Hypothalamus (tissue), 51 donors: ENCODE data around the gene HDAC4.
A peak's percentile ranks its signal among the peaks of the same experiment; 100 is the strongest.
"Not testable (repeated sequence)": the region's sequence is repeated elsewhere in the genome, so short reads cannot be mapped to it uniquely, and the experiment has no call there.

Source experiments
- DNase-seq, 51 donors: peaks; one replicate each; lab custom pipeline; 2025; lab: John Stamatoyannopoulos, UW

Gene HDAC4

DNA sequence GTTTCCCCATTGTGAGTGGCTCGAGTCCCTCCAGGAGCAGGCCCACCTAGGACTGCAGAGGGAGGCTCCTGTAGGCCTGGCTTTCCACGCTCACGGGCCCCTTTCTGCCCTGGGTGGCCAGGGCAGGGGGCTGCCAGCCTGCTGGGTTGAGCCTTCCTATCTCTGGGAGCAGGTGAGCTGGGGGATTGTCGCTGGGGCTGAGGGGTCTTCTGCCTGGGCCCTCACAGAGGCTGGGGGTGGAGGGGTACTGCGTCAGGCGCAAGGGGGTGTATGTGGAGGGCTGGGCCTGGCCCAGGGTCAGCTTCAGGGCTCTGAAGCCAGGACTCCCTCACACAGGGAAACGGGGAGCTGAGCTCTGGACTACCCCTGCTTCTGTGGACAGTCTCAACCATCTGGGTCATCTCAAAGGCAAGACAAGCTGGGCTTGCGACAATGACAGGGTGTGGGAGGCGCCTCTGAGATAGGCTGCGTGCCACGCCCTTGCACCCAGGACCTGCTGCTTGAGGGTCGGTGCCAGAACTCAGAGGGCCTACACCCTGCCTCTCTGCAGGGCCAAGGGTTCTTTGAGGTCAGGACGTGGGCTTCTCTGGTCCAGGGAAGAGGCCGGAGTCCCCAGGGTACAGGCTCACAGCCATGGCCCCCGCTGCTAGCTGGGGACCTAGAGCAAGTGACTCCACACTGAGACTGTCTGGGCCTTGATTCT is 346.9 kb downstream of the HDAC4 start:
- DNase-seq = no peak

DNA sequence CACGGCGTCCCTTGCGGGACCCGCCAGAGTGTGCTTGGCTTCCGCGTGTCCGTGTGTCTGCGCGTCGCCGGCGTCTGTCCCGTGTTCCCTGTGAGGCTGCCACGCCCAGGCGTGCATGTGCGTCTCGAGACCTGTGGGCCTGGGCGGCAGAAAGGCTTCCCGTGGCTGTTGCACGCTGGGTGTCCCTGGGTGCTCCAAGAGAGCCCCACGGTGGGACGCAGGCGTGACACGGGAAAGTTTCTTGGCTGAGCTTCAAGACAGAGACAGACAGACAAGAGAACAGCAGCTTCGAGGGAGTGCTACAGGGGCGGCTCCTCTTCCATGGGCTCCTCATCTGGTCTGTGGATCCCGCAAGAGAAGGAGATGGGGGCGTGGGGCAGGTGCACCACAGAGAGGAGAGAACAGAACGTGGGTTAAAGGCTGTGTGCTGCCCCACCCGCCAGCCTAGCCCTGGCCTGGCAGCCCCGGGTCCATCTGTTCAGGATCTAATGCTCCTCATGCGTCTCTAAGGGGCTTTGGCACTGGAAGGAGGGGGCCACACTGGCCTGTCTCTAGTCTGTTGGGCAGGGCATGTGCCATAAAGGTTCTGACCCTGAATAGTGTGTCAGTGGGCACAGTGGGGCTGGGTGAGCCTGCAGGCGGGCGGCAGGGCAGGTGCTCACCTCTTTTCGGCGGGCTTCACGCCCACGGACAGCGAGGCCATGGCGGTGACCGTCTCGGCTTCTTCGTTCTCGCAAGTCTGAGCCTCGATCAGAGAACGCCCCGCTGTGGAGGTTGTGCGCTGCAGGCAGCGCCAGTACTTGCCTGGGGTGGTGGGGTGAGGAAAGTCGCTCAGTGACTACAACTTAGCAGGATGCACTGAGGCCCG is 347.8 kb downstream of the HDAC4 start:
- DNase-seq = no peak

DNA sequence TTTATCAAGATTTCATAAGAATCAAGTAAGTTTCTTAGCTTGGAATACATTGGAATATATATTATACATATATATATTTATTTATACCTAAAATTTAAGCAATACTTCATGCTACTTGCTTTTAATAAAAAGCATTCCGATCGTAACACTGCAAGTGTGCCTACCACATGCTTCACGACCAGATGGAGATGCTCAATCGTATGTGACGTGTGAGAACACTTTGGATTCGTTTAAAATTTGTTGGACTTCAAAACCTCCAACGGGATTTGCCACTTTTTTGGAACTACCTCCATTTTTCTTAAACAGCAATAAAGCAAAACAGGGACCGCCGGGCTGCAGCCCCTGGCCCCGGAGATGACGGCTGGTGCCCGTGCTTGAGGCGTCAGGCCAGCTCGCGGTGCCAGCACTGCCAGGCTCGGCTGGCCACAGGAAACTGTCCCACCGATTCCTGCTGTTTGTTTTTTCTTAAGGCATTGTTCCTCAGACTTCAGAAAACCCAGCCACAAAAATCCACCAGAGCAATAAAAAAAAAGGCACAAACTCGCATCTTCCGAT is 348.9 kb downstream of the HDAC4 start:
- no peak for DNase-seq

DNA sequence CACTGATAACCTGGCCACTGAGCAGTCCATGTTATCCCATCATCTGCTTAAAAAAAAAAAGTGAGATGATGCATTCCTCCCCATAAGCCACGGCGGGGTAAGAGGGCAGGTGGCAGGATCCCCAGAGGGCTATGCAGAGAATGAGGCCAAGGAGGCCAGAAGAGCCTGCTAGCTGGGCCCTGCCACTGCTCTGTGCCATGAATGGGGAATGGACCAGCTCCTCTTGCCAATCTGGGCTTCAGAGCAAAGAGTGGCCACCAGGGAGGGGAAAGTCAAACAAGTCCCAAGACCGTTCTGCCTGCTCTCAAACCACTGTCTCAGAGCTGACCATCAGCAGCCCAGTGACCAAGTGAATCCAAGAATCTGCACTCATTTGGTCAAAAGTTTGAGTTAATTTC is 350.6 kb downstream of the HDAC4 start:
- no peak for DNase-seq

DNA sequence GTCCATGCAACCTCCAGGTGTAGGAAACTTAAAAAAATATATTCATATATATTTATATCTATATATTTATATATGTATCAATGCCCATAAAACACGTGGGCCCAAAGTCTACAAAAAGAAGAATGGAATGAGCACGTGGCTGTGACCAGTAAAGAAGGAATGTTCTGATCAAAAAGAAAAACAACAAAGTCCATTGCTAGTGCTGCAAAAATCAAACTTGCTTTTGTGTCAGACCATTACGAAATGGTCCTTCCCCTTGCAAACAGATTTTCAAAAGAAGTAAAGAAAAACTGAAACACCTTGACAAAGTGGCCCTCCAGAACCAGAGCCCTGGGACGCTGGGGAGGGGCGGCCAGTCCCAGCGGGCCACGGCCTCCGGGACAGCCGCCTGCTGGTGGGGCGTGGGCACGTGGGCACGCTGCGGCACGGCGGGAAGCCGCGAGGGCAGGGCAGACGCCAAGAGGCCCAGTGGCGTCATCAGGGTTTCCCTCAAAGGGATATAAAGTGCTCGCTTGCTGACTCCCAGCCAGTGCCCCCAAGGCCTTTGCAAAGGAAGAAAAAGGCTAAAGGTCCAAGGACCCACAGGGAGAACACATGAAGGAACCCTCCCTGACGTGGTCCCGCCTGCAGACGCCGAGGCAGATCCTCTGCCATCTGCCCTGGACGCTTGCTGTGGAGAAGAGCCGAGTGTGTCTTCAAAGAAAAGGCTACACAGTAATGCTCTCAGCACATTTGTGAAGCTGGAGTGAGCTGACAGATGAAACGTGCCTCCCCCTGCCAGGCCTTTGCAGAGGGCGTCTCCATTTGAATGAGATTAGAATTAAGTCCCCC is 351.2 kb downstream of the HDAC4 start:
- DNase-seq = no peak

DNA sequence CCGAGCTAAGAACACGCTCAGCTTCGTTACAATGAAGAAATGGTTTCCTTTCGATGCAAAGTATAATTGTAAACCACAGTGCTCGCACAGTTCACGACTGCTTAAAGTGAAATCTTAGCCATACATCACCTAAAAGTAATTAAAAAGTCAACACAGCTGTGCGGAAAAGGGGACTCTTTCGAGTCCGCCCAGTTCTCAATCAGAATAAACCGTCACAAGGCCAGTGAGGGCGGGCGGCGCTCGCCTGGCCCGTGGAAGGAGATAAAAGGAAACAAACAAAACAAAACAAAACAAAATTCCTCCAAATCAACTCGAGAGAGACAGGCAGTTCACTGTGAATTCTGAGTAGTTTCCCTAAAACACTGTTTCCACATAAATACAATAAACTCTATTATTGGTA is 352.1 kb downstream of the HDAC4 start:
- DNase-seq = no peak

DNA sequence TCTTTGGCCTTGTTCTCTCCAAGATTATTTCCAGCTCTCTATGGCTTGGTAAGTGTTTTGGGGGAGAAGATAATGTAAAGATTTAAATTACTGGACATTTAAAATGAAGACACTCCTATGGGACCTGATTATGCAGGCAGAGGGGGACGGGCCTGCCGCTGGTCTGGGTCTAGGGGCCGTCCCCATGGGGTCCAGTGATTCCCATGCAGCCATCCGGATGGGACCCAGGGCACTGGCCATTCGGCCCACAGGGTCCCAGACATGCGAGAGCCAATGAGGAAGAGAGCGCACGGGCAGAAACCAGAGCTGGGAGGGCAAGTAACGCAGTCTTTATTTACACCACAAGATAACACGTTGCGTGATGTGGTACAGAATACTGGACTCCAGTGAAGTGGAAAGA is 353.0 kb downstream of the HDAC4 start:
- no peak for DNase-seq

DNA sequence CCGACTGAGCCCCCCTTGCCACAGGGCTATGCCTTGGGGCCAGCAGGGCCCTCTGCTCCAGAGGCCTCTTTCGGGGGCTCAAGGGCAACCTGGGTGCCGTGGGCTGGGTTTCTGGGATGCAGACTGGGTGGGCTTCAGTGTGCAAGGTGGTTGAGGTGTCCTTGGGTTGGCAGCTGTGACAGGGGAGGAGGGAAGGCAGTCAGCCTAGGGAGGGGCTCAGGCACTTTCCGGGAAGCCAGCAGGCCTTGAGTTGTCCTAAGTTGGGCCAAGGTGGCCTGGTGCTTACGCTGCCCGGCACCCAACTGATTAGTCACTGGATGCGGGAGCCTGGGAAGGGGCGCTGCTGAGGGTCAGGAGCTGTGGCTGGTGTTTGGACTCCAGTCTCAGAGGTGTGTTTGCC is 353.4 kb downstream of the HDAC4 start:
- DNase-seq = no peak

DNA sequence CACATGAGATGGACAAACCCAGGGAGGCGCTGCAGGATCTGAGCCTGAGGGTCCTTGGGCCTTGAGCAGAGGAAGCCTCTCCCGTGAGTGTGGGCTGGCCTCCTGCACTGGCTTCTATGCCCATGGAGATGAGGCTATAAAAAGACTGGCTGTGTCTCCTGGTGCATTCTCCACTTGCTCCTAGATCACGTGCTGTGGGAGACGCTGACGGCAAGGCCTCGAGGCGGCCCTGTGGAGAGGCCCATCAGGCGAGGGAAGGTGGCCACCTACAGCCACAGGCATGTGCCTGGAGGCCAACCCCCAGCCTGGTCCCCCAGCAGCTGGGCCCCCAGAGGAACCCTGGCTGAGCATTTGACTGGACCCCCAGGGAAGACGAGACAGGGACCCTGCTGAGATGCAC is 354.0 kb downstream of the HDAC4 start:
- DNase-seq = no peak

DNA sequence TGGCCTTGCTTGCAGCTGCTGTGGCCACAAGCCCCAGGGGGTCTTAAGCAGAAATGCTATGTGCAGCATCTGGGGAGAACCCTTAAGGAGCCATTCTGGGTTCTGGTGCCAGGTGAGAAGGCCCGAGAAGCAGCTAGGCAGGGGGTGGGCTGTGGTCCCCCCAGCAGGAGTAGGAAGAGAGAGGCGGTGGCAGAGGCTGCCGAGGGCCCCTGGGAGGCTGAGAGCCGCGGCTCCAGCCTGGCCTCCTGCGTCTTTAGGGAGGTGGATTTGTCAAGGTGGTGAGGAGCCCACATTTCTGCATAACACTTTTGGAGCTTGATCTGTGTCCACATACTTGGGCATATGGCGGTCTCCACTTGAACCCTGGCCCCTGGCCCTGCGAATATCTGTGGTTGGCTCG is 356.5 kb downstream of the HDAC4 start:
- DNase-seq = no peak

DNA sequence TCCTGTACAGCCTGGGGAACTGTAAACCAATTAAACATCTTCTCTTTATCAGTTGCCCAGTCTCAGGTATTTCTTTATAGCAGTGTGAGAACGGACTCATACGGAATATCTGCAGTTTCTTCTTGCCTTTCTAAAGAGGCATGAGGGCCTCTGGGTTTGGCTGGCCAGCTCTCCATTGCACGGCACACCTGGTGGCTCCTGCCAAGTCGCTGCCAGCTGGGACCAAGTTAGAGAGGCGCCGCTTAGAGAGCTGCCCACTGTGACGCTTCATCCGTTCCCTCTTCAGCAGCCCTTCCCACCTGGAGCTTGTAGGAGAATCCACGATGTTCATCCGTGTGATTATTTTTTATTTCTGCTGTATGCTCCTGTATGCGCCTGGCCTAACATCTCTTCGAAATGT is 357.5 kb downstream of the HDAC4 start:
- no peak for DNase-seq

DNA sequence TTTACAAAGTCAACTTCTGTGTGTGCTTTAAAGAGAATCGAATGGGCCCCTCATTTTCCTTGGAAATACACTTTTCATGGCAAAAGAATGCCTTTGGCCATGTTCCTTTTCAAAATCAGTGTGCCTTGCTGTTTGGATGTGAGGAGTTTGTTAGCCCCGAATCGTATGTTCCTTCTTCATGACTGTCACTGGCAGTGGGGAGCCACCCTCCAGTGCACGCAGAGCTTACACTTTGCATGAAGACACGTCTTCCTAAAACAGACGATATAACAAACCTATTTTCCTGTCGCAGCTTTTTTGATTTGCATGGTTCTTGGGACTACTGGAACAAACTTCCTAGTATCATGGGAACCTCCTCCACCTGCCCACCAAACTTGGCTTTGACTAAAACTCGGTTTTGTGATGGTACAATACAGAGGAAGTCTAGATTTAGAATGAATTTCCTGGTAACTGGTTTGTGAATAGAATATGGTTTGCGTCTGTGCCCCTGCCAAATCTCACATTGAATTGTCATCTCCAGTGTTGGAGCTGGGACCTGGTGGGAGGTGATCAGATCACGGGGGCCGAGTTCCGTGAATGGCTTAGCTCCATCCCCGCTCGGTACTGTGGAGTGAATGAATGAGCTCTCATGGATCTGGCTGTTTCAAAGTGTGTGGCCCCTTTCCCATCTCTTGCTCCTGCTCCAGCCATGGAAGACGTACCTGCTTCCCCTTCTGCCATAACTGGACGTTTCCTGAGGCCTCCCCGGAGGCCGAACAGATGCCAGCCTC is 358.1 kb downstream of the HDAC4 start:
- DNase-seq = peak in 1 of 51 donors; percentile 50

DNA sequence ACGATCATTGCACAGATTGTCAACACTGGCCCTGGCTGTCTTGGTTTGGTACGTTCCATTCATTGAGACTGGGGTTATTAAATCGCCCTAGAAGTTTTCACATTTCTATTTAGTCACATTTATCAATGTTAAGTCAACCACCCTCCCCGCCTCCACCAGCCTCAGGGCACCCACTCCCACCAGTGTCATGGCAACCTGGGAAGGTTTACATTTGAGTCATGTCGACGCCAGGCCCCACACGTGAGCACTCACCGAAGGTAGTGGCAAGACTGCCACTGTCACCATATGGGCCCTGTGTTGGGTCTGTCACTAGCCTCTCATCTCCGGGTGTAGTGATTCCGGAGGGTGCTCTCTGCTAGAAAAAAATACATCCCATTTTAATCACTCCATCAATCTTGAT is 358.8 kb downstream of the HDAC4 start:
- peak in 1 of 51 donors; percentile 30 for DNase-seq

DNA sequence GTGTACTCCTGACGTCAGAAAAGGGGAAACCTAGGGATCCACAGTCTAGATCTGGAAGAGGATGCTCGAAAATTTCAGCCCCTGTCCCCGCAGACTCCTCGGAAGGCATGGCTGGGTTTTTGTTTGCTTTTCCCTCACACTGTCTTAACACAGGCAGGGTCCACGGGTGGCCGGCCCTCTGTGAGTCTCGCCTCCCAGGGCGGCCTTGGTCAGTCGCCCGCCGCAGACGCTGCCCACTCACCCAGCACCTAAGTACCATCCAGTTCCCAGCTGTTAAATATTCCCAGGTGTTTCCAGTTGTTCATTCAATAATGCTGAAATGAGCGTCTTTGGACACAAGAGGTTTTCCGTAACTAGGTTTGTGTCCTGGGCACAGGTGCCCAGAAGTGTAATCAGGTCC is 359.8 kb downstream of the HDAC4 start:
- no peak for DNase-seq

DNA sequence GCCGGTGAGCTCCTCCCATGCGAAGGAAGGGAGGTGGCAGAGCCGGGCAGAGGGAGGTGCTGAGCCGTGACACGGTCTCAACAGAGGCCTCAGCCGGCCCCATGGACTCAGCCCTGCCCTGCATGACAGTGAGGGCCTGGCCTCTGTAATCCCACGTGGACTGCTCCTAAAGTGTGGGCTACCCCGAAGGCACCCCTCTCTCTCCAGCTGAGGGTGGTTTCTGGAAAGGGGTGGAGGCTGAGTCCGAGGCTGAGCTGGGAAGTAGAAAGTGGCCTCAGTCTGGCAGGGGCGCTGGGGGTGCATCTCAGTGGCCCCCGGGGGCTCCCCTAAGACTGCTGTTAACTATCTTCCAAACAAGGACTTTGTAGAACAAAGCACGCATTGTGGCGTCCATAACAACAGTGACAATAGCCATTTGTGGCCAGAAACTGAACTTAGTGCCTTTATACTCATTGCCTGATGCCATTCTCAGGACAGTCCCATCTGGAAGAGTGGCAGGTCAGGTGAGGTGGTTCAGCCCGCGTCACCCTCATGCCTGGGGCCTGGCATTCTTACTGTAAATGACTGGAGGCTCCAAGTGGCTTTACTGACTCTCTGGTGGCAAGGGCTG is 360.6 kb downstream of the HDAC4 start:
- DNase-seq = peak in 35 of 51 donors; percentile 16 to 88 (median 52)

DNA sequence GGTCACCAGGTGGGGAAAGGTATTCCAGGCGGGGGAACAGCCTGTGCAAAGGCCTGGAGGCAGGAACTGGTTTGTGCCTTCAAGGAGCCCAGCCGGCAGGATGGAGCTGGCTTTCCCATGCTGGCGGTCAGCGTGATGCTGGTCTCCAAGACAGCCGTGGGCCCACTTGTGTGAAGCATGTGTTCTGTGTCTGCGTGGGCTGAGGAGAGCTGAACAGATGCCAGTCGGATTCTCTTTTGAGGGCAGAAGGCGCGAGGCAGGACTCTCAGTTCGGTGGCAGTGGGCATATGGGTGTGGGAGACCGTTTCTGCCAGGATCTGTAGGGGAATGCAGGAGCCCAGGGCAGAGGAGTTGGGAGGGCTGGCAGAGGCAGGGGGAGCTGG is 361.4 kb downstream of the HDAC4 start:
- DNase-seq = peak in 3 of 51 donors; percentile 21 to 55 (median 24)

DNA sequence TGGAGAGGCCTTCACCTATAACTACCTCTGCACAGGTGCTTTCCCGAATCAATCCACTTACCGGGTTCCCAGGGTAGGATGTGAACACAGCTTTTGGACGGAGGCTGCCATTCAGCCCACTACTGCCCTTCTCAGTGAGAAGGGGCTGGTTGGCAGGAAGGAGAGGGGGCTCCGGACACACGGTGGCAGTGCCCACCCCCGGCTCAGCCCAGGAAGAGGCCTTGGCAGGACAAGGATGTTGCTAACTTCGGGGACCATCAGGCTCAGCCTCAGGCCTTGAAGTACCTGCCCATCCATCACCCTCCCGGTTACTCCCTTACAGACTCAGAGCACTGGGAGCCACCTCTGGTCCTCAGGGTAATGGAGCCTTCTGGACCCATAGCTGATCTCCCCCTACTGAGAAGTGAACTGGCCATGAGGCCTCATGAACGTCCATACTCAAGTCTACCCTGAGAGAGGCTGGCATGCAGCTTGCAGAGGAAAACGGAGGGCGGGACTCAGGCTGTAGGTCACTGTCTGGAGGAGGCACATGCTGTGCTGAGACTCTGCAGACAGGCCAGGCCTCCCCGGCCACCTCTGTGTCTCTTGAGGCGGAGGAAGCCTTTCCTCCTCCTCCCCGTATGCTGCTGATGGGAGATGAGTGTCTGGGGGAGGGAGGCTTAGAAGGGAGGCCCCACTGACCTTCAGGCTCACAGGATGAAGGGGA is 361.9 kb downstream of the HDAC4 start:
- DNase-seq = no peak

DNA sequence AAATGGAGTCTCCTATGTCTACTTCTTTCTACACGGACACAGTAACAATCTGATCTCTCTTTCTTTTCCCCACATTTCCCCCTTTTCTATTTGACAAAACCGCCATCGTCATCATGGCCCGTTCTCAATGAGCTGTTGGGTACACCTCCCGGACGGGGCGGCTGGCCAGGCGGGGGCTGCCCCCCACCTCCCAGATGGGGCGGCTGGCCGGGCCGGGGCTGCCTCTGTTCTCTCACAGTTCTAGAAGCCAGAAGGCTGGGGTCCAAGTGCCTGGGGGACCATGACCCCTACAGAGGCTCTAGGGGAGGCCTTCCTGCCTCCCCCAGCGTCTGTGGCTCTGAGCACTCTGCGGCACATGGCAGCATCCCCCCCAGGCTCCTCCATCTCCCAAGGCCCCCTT is 362.5 kb downstream of the HDAC4 start:
- DNase-seq = not testable (repeated sequence)

DNA sequence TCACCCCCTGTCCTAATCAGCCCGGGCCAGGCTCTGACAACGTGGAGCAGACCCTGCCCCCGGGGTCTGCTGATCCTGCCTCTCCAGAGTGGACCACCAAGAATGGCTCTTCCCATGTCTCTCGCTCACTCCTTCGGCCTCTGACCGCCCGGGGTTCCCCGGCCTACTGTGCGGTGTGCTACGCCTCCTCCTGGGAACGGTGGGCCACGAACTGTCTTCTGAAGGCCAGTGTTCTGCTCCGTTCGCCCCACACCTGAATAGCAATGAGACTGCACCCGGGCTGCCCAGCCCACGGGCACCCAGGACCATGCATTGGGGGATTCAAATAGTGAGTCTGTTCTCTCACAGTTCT is 363.3 kb downstream of the HDAC4 start:
- DNase-seq = no peak
